GM18498 (cell line): ENCODE measurements around the gene HSPA5.
"Not testable (repeated sequence)": the region's sequence is repeated elsewhere in the genome, so short reads cannot be mapped to it uniquely, and the experiment has no call there.

Experiments
- ATAC-seq: cut with Tn5 transposase; IDR thresholded peaks from one replicate; pipeline ENCODE4 v1.9.1; 2021; ENCODE audit warnings: mild to moderate bottlenecking, moderate library complexity; ENCODE audit not compliant: unreplicated experiment

HSPA5 gene

DNA sequence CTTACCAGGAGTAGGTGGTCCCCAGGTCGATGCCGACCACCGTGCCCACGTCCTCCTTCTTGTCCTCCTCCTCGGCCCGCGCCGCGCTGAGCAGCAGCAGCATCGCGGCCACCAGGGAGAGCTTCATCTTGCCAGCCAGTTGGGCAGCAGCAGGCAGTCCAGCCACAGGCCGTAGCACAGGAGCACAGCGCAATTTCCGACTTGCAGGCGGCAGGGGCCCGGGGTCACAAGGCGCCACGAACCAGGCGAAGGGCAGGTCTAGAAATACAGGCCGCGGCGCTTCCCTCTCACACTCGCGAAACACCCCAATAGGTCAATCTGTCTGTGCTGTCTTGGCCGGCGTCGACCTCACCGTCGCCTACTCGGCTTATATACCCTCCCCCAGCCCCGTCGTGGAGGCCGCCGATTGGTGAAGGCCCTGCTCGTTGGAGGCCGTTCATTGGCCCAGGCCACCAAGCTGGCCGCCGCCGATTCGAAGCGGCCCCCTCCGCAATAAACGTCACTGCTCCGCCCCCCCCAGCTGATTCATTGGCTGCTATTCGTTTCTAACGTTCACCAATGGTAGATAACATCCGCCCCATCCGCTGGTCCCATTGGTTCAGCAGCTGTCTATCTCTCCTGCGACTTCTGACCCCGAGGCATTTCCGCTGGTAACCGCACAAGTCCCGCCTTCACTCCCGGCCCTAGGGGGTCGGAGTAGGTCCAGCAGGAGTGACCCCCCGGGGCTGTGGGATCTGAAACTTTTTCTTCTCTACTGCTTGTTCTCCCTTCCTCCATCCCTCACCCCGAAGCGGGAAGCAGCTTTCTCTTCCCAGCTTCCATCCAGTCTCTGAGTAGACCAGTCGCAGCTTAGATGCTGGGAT lies at the start of gene HSPA5:
HSPA5 (minus strand) TSS at position 344 of the 863 bp plus-strand sequence; CDS start at position 127, 217 bp downstream.
- ATAC-seq = peak; percentile 92

DNA sequence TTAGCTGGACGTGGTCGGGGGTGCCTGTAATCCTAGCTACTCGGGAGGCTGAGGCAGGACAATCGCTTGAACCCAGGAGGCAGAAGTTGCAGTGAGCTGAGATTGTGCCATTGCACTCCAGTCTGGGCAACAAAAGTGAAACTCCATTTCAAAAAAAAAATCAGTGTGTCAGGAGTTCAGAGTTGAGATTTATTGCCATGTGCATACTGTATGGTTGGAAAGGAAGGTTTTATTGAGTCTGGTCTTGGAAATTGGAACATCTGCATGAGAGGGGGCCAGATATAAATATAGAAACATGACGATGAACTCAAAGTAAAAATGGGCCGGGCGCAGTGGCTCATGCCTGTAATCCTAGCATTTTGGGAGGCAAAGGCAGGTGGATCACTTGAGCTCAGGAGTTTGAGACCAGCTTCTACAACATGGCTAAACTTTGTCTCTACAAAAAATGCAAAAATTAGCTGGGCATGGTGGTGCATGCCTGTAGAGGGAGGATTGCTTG lies 45.8 kb upstream of the HSPA5 start:
- not testable (repeated sequence) for ATAC-seq

GRCh38 chr9:125284855-125285254 lies 43.7 kb upstream of the HSPA5 start:
- no peak for ATAC-seq

- no peak for ATAC-seq
Measured at GRCh38 chr9:125280945-125281344, 39.8 kb upstream of the HSPA5 start.

GRCh38 chr9:125277411-125277810 lies 36.3 kb upstream of the HSPA5 start:
- ATAC-seq = no peak

GRCh38 chr9:125276771-125277170 lies 35.6 kb upstream of the HSPA5 start:
- no peak for ATAC-seq

- no peak for ATAC-seq
Measured at GRCh38 chr9:125272697-125273096, 31.6 kb upstream of the HSPA5 start.

DNA sequence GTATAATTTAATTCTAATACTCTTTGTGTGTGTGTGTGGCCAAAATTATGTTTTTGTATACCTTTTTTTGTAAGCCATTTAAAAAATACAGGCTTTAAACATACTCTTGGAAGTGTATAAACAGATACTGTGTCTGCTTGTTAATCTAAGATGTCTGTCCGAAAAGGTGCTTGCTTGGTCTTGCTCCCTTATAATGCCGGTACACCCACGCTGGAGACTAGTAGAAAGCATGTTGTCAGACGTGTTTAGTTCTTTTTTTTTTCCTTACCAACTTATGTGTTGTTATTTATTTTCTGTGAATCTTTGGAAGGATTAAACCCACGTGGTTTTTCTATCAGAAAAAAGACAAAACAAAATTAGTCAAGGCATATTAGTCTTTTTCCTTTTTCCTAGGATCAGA lies 29.9 kb upstream of the HSPA5 start:
- ATAC-seq = no peak

DNA sequence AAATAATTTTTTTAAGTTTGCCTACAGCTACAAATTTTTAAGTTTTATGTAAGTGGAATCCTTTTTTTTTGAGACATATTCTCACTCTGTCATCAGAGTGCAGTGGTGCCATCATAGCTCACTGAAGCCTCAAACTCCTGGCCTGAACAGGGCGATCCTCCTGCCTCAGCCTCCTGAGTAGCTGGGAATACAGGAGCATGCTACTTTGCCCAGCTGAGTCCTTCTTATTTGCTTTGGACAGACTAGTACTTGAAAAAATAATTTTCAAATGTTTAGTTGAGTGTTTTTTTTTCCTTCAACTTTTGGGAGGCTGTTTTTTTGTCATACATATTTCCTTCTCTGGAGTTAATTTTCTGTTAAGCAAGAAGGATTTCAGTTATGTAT lies 27.9 kb upstream of the HSPA5 start:
- ATAC-seq = no peak

GRCh38 chr9:125268394-125269013 lies 27.4 kb upstream of the HSPA5 start:
- ATAC-seq = no peak

DNA sequence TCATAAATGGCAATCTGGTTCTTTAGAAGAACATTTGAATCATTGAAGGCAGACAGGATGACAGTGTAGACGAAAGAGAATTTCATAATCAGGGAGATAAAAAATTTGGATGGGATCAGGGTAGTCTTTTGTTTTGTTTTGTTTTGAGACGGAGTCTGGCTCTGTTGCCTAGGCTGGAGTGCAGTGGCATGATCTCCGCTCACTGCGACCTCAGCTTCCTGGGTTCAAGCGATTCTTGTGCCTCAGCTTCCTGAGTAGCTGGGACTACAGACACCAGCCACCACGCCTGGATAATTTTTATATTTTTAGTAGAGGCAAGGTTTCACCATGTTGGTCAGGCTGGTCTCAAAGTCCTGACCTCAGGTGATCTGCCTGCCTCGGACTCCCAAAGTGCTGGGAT lies 22.9 kb upstream of the HSPA5 start:
- ATAC-seq = not testable (repeated sequence)

DNA sequence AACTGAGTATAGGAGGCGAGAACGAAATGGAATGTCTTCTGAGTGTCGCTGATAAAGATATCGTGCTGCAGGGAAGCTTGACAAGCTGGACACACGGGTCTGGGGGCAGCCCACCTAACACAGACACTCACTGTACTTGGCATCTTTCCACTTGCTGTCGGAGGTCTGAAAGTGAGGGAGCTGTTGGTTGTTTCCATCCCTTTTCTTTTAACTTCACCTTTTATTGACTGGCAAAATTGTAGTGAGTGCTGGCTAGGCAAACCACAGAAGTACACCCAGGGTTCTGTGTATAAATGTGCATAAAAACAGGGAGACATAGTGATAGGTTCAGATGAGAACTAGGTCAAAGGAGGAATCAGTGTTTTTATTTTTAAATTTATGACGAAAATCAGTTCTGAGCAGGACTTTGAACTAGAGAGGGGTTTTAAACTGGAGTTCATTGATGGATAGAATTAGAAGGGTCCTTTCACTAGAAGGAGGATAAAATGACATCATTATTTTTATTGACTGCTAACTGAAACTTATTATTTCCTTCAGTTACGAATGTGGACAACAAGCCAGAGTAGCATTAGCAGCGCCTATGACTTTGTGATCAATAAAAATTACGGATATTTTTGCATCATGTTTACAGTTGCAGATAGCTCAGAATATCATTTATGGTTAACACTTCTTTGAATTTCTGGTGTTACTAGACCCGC lies 21.3 kb upstream of the HSPA5 start:
- no peak for ATAC-seq

- ATAC-seq = peak; percentile 91
Measured at GRCh38 chr9:125261501-125262293, 20.6 kb upstream of the HSPA5 start, which contains the start of gene GAPVD1. Gene GAPVD1 (plus strand): TSS chr9:125261826. CDS start chr9:125298922, 37,096 bp downstream.

DNA sequence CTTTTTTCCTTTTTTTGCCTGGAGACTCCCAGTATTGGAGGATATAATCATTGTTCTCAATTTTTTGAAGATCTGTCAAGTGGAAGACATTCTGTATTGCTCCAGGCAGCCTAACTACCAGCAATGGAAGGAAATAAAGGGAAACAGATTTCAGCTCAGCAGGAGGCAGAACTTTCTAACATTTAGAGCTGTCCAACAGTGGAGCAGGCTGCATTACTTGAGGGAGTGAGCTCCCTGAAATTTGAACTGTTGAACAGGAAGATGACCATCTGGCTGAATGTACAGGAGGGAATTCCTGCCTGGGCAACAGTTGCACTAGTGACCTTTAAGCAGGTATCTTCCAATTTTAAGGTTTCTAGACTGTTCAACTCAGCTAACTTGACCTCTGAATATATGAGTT lies 19.4 kb upstream of the HSPA5 start:
- no peak for ATAC-seq

GRCh38 chr9:125258832-125259534 lies 17.8 kb upstream of the HSPA5 start:
- ATAC-seq = no peak

DNA sequence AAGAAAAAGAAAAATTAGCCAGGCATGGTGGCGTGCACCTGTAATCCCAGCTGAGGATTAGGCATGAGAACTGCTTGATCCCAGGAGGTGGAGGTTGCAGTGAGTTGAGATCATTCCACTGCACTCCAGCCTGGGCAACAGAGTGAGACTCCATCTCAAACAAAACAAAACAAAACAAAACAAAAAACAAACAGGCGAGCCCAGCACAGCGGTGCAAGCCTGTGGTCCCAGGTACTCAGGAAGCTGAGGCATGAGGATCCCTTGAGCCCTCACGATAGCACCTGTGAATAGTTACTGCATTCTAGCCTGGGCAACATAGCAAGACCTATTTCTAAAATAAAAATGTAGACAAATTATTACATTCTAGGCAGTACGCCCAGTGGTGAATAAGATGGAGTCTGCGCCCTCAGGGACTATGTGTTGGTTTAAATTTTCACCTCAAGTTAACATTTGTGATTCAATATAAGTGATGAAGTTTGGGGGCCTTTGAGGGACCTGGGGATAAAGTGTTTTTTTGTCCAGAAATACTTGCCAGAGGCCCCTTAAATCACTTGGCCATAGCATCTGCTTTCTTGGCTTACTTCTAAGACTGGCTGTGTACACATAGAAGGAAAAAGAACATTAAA lies 17.1 kb upstream of the HSPA5 start:
- no peak for ATAC-seq

DNA sequence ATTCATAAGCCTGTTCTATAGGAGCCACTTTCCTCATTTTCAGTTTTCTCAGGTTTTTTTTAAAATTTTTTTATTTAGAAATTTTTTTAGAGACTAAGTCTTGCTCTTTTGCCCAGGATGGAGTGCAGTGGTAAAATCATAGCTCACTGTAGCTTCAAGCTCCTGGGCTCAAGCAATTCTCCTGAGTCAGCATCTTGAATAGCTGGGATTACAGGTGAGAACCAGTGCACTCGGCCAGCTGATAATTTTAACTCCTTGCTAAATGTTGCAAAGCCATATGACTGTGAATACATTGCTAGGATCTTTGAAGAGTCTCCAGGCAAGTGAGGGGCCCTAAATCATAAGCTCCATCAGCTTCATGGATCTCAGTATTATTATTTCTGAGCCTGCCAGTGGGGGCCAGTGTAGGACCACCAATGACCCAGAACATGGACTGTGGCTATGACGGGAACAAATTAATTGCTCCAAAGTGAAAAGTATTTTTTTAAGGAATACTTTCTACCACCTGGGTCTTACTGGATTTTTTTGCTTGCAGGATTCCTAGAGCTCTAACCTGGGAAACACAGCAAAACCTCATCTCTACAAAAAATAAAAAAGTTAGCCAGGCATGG lies 14.7 kb upstream of the HSPA5 start:
- ATAC-seq = no peak

GRCh38 chr9:125254231-125254630 lies 13.1 kb upstream of the HSPA5 start:
- ATAC-seq = no peak

DNA sequence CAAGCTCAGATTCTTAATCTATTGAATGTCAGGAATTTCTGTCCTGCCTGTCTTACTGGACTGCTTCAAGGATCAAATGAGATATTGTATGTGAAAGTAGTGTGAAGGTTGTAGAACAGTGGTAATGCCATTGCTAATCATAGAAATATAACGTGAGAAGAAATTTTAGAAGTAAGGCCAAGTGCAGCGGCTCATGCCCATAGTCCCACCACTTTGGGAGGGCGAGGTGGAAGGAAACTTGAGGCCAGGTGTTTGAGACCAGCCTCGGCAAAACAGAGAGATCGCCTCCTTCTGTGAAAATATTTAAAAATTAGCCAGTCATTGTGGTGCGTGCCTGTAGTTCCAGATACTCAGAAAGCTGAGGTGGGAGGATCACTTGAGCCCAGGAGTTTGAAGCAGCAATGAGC lies 5.1 kb upstream of the HSPA5 start:
- no peak for ATAC-seq
